Stimulated activated CD4-positive, alpha-beta T cell treated with anti-CD3 and anti-CD28 coated beads, Interleukin-1b, Interleukin-23, amount 100 ng/mL, for 4 hours (primary cell): ENCODE measurements around the gene VPS13D.
A peak's percentile ranks its signal among the peaks of the same experiment; 100 is the strongest.

ENCODE experiments used
- DNase-seq, 2 donors: peaks; one replicate each; pipeline ENCODE4 v3.0.0-alpha.2; 2020; ENCODE audit warnings: low read depth in 2 of 2

The VPS13D gene

GRCh38 chr1:12426030-12426429 lies 196.2 kb downstream of the VPS13D start:
- no peak for DNase-seq

GRCh38 chr1:12428334-12428733 lies 198.5 kb downstream of the VPS13D start:
- no peak for DNase-seq

- DNase-seq = no peak
Measured at GRCh38 chr1:12430525-12430924, 200.7 kb downstream of the VPS13D start.

GRCh38 chr1:12432897-12433296 lies 203.1 kb downstream of the VPS13D start:
- no peak for DNase-seq

GRCh38 chr1:12433323-12434053 lies 203.7 kb downstream of the VPS13D start:
- DNase-seq = no peak

- DNase-seq = peak in 1 of 2 donors; percentile 57
Measured at GRCh38 chr1:12434174-12434573, 204.3 kb downstream of the VPS13D start.

GRCh38 chr1:12434686-12435085 lies 204.9 kb downstream of the VPS13D start:
- DNase-seq = no peak

GRCh38 chr1:12435639-12436344 lies 206.0 kb downstream of the VPS13D start:
- no peak for DNase-seq

GRCh38 chr1:12436345-12436658 lies 206.5 kb downstream of the VPS13D start:
- no peak for DNase-seq

GRCh38 chr1:12436817-12437599 lies 207.2 kb downstream of the VPS13D start:
- DNase-seq = no peak

- no peak for DNase-seq
Measured at GRCh38 chr1:12437629-12438028, 207.8 kb downstream of the VPS13D start.

- no peak for DNase-seq
Measured at GRCh38 chr1:12438349-12438924, 208.6 kb downstream of the VPS13D start.

- DNase-seq = no peak
Measured at GRCh38 chr1:12439073-12439472, 209.2 kb downstream of the VPS13D start.

- no peak for DNase-seq
Measured at GRCh38 chr1:12441414-12442105, 211.7 kb downstream of the VPS13D start.

GRCh38 chr1:12442217-12442616 lies 212.4 kb downstream of the VPS13D start:
- DNase-seq = no peak

- no peak for DNase-seq
Measured at GRCh38 chr1:12443151-12443550, 213.3 kb downstream of the VPS13D start.

GRCh38 chr1:12444329-12444841 lies 214.6 kb downstream of the VPS13D start:
- no peak for DNase-seq

GRCh38 chr1:12445257-12445656 lies 215.4 kb downstream of the VPS13D start:
- DNase-seq = no peak

GRCh38 chr1:12446593-12446992 lies 216.8 kb downstream of the VPS13D start:
- no peak for DNase-seq

GRCh38 chr1:12447307-12447706 lies 217.5 kb downstream of the VPS13D start:
- DNase-seq = no peak

- DNase-seq = no peak
Measured at GRCh38 chr1:12447849-12448312, 218.1 kb downstream of the VPS13D start.
